Neural cell (in vitro differentiated cells): Measurements from ENCODE around the gene ANKS1B. TPM values are rescaled to one million over a fixed set of nuclear protein-coding genes. Genes with fewer than 3 reads are reported as not detected.

Experiments used
- H2AFZ ChIP-seq: fragments of 200-600, 300-800 bp; sonication (generic), shearing (Covaris generic); 2 replicates; pipeline ENCODE4 v1.6.0; 2014; ENCODE audit warnings: low read depth, mild to moderate bottlenecking, antibody characterized with exemption, low read length, moderate library complexity
- H3F3A ChIP-seq: fragments of 200-600 bp; shearing (Covaris generic); 2 replicates; pipeline ENCODE4 v1.6.1; 2016; ENCODE audit warnings: mild to moderate bottlenecking, moderate library complexity, mixed read lengths, antibody characterized with exemption, low read length; ENCODE audit not compliant: insufficient read depth, poor library complexity, severe bottlenecking
- H3K27ac ChIP-seq: fragments of 200-600, 300-800 bp; sonication (generic), shearing (Covaris generic); 2 replicates; pipeline ENCODE4 v1.5.1; 2014; ENCODE audit warnings: mild to moderate bottlenecking, low read length, moderate library complexity
- H3K27me3 ChIP-seq: fragments of 300-800, 200-600 bp; sonication (generic), shearing (Covaris generic); 2 replicates; pipeline ENCODE4 v1.6.0; 2014; ENCODE audit warnings: mild to moderate bottlenecking, low read depth, low read length, moderate library complexity; ENCODE audit not compliant: insufficient read depth
- H3K36me3 ChIP-seq: fragments of 300-800, 200-600 bp; sonication (generic), shearing (Covaris generic); 2 replicates; pipeline ENCODE4 v1.5.1; 2014; ENCODE audit warnings: mild to moderate bottlenecking, antibody characterized with exemption, low read length, moderate library complexity; ENCODE audit not compliant: insufficient read depth
- H3K4me2 ChIP-seq: fragments of 300-800, 200-600 bp; sonication (generic), shearing (Covaris generic); 2 replicates; pipeline ENCODE4 v1.6.0; 2014; ENCODE audit warnings: mild to moderate bottlenecking, low read length
- H3K4me3 ChIP-seq: fragments of 300-800, 200-600 bp; sonication (generic), shearing (Covaris generic); 2 replicates; pipeline ENCODE4 v1.5.1; 2014; ENCODE audit warnings: mild to moderate bottlenecking, low read length, moderate library complexity
- H3K79me2 ChIP-seq: fragments of 200-600 bp; shearing (Covaris generic); replicated peaks from 2 replicates; pipeline ENCODE4 v1.6.0; 2014; ENCODE audit warnings: mild to moderate bottlenecking, low read length, moderate library complexity; ENCODE audit not compliant: insufficient read depth
- H3K9ac ChIP-seq: fragments of 300-800, 200-600 bp; sonication (generic), shearing (Covaris generic); 2 replicates; pipeline ENCODE4 v1.6.1; 2016; ENCODE audit warnings: mild to moderate bottlenecking, low read length, mixed read lengths
- H3K9me2 ChIP-seq: fragments of 200-600 bp; shearing (Covaris generic); 2 replicates; pipeline ENCODE4 v1.6.1; 2016; ENCODE audit warnings: mild to moderate bottlenecking, low read length, mixed read lengths; ENCODE audit not compliant: insufficient read depth
- H3K9me3 ChIP-seq: fragments of 200-600, 300-800 bp; sonication (generic), shearing (Covaris generic); 2 replicates; pipeline ENCODE4 v1.6.1; 2016; ENCODE audit warnings: mild to moderate bottlenecking, mixed run types, low read length, moderate library complexity, mixed read lengths
- H4K20me1 ChIP-seq: fragments of 200-600 bp; shearing (Covaris generic); 2 replicates; pipeline ENCODE4 v1.6.1; 2016; ENCODE audit warnings: mild to moderate bottlenecking, mixed run types; ENCODE audit not compliant: insufficient read depth
- CTCF ChIP-seq: fragments of 450-650 bp; IDR thresholded peaks from 2 replicates; pipeline ENCODE4 v1.5.1; 2014; ENCODE audit warnings: antibody characterized with exemption, mild to moderate bottlenecking, moderate library complexity; ENCODE audit not compliant: poor library complexity, severe bottlenecking
- EP300 ChIP-seq: fragments of 450-650 bp; conservative IDR thresholded peaks from 2 replicates; pipeline ENCODE4 v1.6.1; 2014; ENCODE audit warnings: antibody characterized with exemption, mild to moderate bottlenecking, moderate library complexity; ENCODE audit not compliant: poor library complexity, severe bottlenecking
- EZH2 ChIP-seq: fragments of 200-600, 300-800 bp; shearing (Covaris generic), sonication (generic); IDR thresholded peaks from 2 replicates; pipeline ENCODE4 v1.6.1; 2014; ENCODE audit warnings: antibody characterized with exemption, low read length, borderline replicate concordance, mild to moderate bottlenecking; ENCODE audit not compliant: insufficient read depth, poor library complexity, severe bottlenecking
- MXI1 ChIP-seq: fragments of 450-650 bp; conservative IDR thresholded peaks from 2 replicates; pipeline ENCODE4 v1.6.1; 2014; ENCODE audit warnings: antibody characterized with exemption, mild to moderate bottlenecking; ENCODE audit not compliant: poor library complexity, severe bottlenecking
- POLR2AphosphoS5 ChIP-seq: IDR thresholded peaks from 2 replicates; pipeline ENCODE4 v1.6.1; 2012
- RAD21 ChIP-seq: fragments of 450-650 bp; conservative IDR thresholded peaks from 2 replicates; pipeline ENCODE4 v1.6.1; 2014; ENCODE audit warnings: antibody characterized with exemption, mild to moderate bottlenecking, moderate library complexity
- REST ChIP-seq: IDR thresholded peaks from 2 replicates; pipeline ENCODE4 v1.6.1; 2012; ENCODE audit warnings: borderline replicate concordance
- TAF1 ChIP-seq: IDR thresholded peaks from 2 replicates; pipeline ENCODE4 v1.6.1; 2012; ENCODE audit warnings: low read depth
- polyA plus RNA-seq: library from polyadenylated mRNA; depleted of rRNA; stranded (reverse); fragments of >200 nt; gene quantifications from 2 replicates; pipeline ENCODE4 v1.2.3, GENCODE V29; 2014

ANKS1B gene
- polyA plus RNA-seq, 1 donor from 2014 or later = 65.6 TPM

DNA sequence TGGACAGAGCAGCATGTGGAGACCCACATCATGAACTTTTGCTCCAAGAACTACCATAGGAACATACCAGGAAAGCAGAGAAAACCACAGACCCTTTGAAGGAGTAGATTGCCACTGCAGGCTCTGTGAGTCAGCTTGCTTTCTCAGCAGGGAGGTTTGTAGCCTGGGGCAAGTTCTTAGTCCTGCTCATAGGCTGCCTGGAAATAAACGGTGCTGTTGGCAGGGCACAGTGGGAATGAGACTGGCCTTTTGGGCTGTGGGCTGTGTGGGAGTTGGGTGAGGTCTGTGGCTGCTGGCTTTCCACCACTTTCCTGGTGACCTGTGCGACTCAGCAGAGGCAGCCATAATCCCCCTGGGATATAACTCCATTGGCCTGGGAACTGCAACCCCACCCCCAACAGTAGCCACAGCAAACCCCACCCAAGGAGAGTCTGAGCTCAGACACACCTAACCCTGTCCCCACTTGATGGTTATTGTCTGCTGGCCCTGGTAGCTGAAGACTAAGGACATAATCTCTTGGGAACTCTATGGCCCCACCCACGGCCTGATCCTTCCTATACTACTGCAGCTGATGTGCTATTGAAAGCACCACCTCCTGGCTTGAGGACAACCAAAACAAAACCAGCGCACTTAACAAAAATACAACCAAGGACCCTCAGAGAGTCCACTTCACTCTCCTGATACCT is 529.2 kb downstream of the ANKS1B start:
- Histone ChIP-seq H3K9me3 (no peaks in the 10 kb centered on the region), H3K36me3 (no peaks in the 10 kb centered on the region), H3K4me3 (no peak overlapping the region), H3K9me2 (no peaks in the 10 kb centered on the region), H4K20me1 (no peaks in the 10 kb centered on the region), H3K27ac (no peak overlapping the region), H3K9ac (no peak overlapping the region), H3K79me2 (no peaks in the 10 kb centered on the region), H3F3A (no peaks in the 10 kb centered on the region), H3K4me2 (no peak overlapping the region), H3K27me3 (no peaks in the 10 kb centered on the region), H2AFZ (no peak overlapping the region)
- no peak for TF ChIP-seq TAF1
- TF ChIP-seq RAD21 = no peak

- no peaks in the 10 kb centered on the region for H3K79me2 ChIP-seq
- no peaks in the 10 kb centered on the region for H3K9me2 ChIP-seq
- H3K4me3 ChIP-seq = no peak overlapping the region
- H3K36me3 ChIP-seq = no peaks in the 10 kb centered on the region
- H3K27ac ChIP-seq = no peak overlapping the region
- no peaks in the 10 kb centered on the region for H3F3A ChIP-seq
- TF ChIP-seq MXI1 = no peak
- no peak for TF ChIP-seq EP300
- no peak for TF ChIP-seq REST
- TF ChIP-seq TAF1 = no peak
- no peak for TF ChIP-seq EZH2
- no peak for TF ChIP-seq POLR2AphosphoS5
- TF ChIP-seq CTCF = no peak
- H2AFZ ChIP-seq = no peak overlapping the region
- H3K9ac ChIP-seq = no peak overlapping the region
- no peaks in the 10 kb centered on the region for H3K27me3 ChIP-seq
- no peak overlapping the region for H3K4me2 ChIP-seq
- no peaks in the 10 kb centered on the region for H4K20me1 ChIP-seq
- no peaks in the 10 kb centered on the region for H3K9me3 ChIP-seq
These were observed 530.1 kb downstream of the ANKS1B start for GRCh38 chr12:99454539-99455172.
